GM18498 (cell line): ENCODE measurements around the gene IL4.
A peak's percentile ranks its signal among the peaks of the same experiment; 100 is the strongest.

Experiments
- ATAC-seq: cut with Tn5 transposase; IDR thresholded peaks from one replicate; pipeline ENCODE4 v1.9.1; 2021; ENCODE audit warnings: mild to moderate bottlenecking, moderate library complexity; ENCODE audit not compliant: unreplicated experiment

The IL4 gene

DNA sequence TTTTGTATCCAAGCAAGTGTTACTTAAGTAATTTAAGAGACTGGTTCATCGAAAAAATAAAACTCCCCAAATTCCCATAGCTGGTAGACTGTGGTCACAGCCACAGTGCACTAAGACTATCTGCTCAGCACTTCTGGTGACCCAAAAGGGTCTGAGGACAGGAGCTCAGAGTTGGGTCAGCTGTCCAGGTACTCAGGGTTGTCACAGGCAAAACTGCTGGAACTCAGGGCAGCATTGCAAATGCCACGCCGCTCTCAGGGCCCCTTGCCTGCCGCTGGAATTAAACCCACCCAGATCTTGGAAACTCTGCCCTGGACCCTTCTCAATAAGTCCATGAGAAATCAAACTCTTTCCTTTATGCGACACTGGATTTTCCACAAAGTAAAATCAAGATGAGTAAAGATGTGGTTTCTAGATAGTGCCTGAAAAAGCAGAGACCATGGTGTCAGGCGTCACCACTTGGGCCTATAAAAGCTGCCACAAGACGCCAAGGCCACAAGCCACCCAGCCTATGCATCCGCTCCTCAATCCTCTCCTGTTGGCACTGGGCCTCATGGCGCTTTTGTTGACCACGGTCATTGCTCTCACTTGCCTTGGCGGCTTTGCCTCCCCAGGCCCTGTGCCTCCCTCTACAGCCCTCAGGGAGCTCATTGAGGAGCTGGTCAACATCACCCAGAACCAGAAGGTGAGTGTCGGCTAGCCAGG, 16.0 kb upstream of the IL4 start, which contains the start of gene IL13:
IL13 (plus strand) TSS at position 498 of the 705 bp plus-strand sequence; CDS start at position 512, 14 bp downstream.
- ATAC-seq = no peak

DNA sequence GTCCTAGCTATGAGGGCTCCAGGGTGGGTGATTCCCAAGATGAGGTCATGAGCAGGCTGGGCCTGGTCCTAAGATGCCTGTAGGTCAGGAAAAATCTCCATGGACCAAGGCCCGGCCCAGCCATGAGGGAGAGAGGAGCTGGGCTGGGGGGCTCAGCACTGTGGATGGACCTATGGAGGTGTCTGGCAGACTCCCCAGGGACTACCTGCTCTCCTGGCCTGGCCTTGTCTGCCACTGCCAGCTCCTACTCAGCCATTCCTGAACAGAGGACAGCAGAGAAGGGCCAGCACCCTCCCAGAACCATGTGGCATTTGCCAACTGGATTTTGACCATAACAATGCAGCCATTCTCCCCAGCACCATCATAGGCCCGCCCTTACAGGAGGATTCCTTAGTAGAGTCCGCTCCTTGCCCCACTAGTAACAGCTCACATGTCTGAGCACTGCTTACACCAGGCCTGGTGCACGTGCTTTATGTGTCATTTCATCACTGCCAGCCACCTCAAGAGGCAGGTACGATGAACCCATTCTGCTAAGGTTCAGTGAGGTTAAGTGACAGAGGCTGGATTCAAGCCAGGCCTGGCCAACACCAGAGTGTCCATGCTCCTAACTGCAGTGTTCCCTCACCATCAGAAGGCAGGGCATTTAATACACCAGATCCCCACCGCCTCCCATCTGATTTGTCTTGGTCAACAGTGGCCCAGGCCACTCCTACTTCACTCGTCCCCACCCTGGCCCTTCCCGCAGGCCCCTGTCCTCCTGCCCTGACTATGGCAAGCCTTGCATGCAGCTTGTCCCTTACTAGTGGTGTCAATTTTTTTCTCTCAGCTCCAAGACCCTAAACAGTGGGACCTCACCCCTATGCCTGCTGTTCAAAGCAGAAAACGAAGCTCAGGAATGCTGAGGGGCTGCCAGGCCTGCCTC, 15.1 kb upstream of the IL4 start:
- no peak for ATAC-seq

DNA sequence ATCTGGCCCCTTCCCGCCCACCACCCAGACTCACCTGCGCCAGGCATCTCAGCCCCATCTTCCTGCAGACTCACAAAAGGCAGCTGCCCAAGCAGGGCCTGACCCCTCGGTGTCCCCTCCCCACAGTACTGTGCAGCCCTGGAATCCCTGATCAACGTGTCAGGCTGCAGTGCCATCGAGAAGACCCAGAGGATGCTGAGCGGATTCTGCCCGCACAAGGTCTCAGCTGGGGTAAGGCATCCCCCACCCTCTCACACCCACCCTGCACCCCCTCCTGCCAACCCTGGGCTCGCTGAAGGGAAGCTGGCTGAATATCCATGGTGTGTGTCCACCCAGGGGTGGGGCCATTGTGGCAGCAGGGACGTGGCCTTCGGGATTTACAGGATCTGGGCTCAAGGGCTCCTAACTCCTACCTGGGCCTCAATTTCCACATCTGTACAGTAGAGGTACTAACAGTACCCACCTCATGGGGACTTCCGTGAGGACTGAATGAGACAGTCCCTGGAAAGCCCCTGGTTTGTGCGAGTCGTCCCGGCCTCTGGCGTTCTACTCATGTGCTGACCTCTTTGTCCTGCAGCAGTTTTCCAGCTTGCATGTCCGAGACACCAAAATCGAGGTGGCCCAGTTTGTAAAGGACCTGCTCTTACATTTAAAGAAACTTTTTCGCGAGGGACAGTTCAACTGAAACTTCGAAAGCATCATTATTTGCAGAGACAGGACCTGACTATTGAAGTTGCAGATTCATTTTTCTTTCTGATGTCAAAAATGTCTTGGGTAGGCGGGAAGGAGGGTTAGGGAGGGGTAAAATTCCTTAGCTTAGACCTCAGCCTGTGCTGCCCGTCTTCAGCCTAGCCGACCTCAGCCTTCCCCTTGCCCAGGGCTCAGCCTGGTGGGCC, 13.9 kb upstream of the IL4 start:
- no peak for ATAC-seq

DNA sequence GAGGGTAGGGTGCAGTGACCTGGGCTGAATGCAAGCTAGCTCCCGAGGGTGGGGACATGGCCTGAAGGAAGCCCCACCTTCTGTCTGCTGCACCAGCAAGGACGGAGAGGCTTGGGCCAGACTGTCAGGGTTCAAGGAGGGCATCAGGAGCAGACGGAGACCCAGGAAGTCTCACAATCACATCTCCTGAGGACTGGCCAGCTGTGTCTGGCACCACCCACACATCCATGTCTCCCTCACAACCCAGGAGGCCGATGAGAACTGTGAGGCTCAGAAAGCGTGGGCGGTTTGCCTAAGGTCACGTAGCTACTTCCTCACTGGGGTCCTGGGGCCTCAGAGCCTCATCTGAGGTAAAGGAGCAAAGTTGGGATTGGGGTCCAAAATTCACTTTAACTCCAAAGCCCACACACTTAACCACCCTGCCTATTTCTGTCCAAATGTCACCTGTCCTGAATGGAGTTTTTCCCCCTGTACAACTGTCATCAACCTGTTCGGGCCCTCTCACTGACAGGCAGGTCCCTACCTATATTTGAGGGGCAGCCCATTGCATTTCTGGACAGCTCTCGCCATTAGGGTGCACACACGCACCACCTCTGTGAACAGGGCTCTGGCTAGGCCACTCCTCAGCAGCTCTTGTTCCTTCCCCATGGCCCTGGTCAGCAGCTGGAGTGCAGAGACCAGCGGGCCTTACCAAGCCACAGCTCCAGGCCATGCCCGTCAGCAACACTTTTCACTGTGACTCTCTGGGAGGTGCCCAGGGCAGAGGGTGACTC, 12.4 kb upstream of the IL4 start:
- ATAC-seq = no peak

DNA sequence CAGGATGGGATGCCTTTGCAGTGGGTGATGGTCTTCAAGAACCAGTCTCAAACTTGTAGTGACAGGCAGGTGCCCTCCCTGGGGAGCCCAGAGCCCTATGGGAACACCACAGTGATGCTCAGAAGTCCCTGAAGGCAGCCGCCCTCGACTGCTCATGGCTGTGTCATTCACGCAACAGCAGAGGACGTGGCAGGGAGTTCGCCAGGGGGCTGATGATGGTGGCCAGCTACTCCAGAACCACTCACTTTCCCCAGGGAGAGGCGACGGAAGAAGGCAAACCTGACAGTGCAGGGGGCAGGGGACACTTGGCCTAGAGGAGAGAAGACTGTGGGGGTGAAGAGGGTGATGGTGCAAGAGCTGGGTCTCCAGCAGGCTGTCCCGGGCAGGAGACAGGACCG, 11.8 kb upstream of the IL4 start:
- no peak for ATAC-seq

DNA sequence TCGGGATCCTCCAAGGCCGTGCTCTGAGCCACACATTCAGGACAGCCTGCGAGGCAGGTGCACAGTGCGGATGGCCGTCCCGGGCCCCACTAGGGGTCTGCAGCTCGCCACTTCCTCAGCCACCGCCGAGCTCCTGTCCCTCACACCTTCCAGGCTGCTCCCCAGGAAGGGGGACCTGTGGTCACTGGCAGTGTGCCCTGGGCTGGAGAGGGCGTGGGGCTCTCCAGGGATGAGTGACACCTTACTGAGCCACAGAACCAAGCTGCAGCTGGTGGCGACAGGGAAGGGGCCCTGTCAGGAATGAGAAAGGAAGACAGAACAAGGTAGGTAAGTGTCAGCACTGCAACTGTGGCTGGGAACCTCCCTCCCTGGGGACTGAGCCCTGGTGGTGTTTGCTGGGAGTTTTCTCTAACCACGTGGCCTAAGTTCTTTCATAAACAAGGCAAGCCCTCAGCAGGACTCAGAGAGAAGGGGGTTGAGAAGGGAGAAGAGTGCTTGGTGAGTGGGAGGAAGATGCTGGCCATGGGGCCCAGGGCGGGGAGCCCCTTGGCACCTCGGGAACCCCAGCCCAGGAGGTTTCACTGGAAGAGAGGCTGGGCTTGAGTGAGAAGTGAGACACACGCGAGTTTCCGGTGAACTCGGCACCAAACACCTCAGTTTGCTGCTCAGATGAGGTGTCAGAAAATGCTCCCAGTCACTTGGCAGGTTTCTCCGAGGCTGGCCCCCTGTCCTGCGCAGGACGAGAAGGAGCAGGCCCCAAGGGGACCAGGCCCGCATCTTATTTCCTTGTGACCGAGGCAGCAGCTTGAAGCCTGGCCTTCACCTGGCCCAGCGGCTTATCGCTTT, 10.6 kb upstream of the IL4 start:
- peak; percentile 66 for ATAC-seq

DNA sequence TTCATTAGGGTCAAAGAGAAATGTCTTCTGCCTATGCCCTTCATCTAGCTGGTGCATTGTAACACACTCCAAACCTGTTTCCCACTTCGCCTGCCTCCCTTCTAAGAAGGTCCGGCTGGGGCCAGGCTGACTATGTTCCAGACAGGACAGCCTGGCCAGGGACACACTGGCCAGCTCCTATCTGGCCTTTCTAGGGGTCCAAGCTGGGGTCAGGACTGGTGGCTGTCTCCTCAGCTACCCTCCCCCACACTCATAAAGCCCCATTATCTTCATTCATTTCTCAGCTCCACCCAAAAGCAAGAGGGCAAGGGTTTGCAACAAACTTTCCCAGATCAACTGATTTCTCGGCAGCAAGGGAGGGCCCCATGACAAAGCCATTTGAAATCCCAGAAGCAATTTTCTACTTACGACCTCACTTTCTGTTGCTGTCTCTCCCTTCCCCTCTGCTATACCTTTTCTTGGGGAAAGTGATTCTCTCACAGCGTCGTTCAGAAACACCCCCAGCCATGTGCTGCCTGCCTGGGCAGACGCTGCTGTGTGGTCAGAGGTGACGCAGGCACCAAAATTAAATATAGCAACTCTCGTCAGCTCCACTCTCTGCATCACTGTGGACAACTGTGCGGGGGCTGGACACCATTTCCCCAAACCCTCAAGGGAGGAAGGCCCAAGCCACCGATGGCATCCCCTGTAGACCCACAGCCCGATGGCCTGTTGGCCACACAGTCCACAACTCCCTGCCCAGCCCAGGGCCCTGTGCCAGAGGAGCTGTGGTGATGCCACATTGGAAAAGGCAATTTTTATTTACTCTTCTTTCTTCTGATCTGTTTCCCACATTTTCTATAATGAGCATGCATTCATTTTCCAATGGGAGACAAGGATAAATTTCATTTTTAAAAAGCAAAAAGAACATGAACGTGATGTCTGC, 9.8 kb upstream of the IL4 start:
- peak; percentile 57 for ATAC-seq

DNA sequence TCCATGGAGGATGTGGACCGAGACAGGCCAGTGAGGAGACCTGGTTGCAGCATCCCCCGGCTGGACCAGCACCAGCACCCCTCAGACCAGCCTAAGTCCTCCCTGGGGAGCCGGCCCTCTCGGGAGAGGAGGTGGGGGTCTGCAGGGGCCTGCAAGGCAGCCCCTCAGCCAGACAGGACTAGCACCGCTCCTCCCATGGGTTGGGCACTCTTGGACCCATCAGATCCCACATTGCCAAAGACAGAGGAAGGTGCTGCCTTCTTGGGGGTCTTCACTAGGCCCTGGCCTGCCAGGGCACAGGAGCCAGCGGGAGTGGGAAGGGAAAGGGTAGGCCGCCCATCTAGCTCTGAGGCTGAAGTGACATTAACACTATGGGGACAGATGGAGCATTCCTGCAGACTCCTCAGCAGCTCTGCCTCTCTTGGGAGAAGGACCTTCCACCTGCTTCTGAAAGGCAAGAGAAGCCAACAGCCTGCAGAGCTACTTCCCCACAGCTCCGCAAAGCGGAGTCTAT, 9.0 kb upstream of the IL4 start:
- no peak for ATAC-seq

DNA sequence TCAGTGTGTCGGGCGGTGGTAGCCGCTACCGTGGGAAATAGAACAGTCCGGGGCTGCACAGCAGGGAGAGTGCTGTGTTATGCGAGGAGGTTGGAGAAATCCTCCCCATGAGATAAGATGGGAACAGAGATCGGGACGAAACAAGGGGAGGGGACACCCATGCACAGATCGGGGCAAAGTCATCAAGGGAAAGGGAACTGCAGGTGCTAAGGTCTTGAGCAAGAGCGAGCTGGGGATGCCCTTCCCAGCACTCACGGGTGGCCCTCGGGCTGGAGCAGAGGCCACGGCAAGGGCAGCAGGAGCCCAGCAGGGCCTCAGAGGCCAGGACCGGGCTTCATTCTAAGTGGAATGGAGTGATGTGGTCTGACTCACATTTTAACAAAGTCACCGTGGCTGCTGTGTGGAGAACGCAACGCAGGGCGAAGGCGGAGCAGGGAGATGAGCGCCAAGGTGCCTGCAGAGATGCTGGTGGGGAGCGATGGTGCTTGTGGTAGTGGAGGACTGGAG, 8.2 kb upstream of the IL4 start:
- ATAC-seq = no peak

DNA sequence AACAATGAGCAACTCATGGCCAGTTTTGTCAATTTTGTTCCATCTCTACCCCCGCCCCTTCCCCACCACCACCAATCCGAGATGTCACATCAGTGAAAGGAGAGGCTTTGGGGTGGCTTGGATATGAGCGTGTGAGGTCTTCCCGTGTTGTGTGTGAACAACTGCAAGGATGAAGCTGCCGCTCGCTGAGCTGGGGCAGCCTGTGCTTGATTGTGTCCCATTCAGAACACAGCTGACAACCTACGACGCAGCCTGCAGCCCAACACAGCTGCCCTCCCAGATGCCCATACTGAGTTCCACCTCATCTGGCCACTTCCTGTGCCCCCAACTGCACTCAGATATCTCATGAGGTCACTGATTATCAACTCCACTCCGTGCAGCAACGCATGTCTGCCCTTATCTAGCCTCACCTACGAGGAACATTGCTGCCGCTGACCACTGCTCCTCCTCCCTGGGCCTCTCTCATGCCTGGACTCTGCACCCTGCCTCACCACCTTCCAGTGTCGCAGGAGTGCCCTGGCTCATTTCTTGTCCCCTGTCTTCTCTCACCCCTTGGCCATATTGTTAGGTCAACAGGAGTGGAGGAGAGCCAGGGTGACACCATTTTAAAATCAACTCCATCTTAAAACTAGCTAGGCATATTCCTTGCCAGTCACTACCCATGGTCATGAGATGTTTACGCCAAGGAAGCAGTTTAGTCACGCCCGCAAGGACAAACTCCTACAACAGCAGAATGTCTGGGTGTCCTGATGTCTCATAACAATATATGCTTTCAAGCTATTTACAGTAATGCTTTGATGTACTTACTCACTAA, 7.3 kb upstream of the IL4 start:
- ATAC-seq = no peak

DNA sequence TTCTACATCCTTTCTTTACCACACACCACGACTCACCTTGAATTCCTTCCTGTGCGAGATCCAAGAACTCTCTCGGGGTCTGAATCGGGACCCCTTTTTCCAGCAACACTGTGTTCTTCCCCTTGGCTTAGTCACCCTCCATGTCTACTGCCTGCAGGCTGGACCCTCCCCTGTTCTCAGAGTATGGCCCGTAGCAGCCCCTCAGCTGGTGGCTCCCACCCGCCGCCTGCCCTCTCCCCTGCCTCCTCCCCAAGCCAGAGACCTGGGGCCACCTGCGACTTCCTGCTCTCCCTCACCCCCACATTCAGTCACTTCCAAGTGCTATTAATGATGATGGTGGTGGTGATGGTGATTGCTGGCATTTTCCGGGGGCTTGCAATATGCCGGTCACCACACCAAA, 6.5 kb upstream of the IL4 start:
- ATAC-seq = no peak

DNA sequence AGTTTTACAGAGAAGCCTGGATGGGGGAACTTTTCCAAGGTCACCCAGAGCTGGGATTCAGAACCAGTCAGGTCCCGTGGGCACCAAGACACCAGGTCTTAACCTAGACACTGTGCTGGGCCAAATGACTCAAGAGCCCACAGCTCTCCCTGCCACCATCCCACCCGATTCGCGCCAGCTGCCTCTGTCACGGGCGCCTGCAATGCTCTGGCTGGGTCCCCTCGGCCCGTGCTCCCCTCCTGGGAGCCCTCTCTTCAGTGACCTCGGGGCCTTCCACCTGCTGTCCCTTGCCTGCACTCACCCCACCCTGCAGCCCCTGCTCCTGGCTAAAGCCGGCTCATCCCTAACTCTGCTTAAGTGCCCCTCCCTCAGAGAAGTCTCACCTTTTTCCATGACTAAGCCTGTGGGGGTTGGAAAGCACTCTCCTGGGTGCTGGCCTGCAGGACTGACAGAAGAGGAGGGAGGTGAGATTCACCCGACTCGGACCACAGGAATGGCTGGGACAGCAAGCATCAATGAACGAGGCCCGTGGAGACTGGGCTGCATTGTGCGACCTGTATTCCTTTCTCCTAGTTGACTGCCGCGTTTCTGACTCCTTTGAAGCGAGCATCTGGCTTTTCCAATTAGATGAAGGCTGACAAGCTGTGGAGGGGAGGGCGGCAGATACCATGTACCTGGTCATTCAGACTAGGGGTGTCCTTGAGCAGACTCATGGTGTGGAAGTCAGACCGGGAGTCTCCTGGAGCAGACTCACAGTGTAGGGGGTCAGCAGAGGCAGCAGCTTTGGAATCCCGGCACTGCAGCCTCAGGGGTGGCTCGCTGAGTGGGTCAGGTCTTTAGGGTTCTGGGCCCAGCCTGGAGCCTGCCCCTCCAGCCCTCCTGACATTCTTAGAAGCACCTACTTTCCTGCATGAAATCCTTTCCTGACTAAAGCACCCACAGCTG, 5.8 kb upstream of the IL4 start:
- ATAC-seq = no peak

DNA sequence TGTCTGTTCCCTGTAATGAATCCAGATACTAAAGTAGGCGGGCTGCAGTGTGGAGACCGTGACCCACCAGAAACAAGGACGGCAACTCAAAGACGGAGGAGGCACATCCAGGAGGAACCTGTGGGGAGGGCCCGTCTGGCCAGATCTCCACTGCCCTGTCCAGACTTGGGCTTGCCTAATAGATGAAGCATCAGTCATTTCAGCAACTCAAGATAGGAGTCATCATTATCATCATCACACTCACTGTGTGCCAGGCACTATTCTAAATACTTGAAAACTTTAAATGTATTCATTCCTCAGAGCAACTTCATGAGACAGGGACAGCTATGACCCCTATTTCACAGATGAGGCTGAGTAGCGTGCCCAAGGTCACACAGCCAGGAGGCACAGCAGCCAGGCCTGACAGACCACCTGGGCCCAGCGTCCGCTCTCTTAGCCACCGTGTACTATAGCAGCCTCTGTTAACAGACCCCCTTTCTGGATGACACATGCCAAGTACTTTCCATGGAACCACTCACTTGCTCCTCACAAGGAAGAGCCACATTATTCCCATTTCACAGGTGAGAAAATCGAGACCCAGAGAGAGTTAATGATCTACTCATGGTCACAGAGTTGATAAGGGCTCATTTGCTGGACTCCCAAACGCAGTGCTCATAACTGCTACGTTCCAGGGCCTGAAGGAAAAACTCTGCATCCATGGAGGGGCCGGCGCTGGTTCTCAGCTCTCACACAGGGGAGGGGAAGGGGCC, 4.9 kb upstream of the IL4 start:
- no peak for ATAC-seq

DNA sequence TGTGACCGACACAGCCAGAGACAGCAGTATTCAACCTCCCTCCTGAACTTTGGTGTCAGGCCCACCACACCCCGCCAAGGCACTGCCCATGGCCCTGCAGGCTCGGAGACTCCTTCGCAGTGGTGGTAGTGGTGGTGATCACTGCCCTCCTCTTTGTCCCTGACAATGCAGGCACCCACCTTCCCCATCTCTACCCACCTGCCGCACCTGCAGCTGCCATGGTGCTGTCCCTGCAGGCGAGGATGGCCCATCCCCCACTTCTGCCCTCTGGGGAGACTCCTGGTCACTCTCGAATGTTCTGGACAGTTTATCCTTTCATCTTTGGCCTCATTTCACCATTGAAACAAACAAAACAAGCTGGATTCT, 4.4 kb upstream of the IL4 start:
- ATAC-seq = no peak
